Gastroesophageal sphincter (tissue), 4 donors: ENCODE results near the gene EIF4E2. TPM values are rescaled to one million over a fixed set of nuclear protein-coding genes. Genes with fewer than 3 reads are reported as not detected.

Experiments used
- ATAC-seq: fragments of 150-250 bp; one replicate; pipeline ENCODE4 v1.9.1; 2016; ENCODE audit warnings: mild to moderate bottlenecking, moderate library complexity
- H3K27ac ChIP-seq, 4 donors: fragments of 200-600 bp; sonication (generic) in 3 of 4; 1 replicate in 3 of 4; 2 replicates in 1 of 4; pipeline ENCODE4 v1.5.1; 2016 to 2019
- H3K27me3 ChIP-seq: fragments of 200-600 bp; sonication (generic); one replicate; pipeline ENCODE4 v1.5.1; 2019
- H3K36me3 ChIP-seq, 2 donors: fragments of 200-600 bp; sonication (generic); one replicate each; pipeline ENCODE4 v1.5.1; 2019; ENCODE audit warnings: control low read depth in 1 of 2
- H3K4me1 ChIP-seq, 3 donors: fragments of 200-600 bp; sonication (generic); 1 replicate in 2 of 3; 2 replicates in 1 of 3; pipeline ENCODE4 v1.5.1; 2016 to 2019; ENCODE audit warnings: control low read depth in 2 of 3
- H3K4me3 ChIP-seq, 2 donors: fragments of 200-600 bp; sonication (generic); one replicate each; pipeline ENCODE4 v1.5.1; 2019; ENCODE audit warnings: mild to moderate bottlenecking in 1 of 2, moderate library complexity in 1 of 2
- H3K9me3 ChIP-seq, 3 donors: fragments of 200-600 bp; sonication (generic); one replicate each; pipeline ENCODE4 v1.5.1; 2017 to 2019; ENCODE audit warnings: control low read depth in 2 of 3
- EP300 ChIP-seq: sonication (generic); formaldehyde crosslinking; IDR thresholded peaks from one replicate; pipeline ENCODE4 v1.6.1; 2017; ENCODE audit warnings: antibody characterized with exemption, mild to moderate bottlenecking
- POLR2A ChIP-seq, 2 donors: fragments of 450-650 bp; IDR thresholded peaks; one replicate each; pipeline ENCODE4 v1.6.1; 2017; ENCODE audit warnings: antibody characterized with exemption in 2 of 2, mild to moderate bottlenecking in 2 of 2, moderate library complexity in 1 of 2
- POLR2AphosphoS5 ChIP-seq: sonication (generic); formaldehyde crosslinking; IDR thresholded peaks from one replicate; pipeline ENCODE4 v1.6.1; 2017; ENCODE audit warnings: antibody characterized with exemption
- WGBS, 2 donors: methylation state at CpG; one replicate each; pipeline ENCODE4 v1.1.5; 2018; ENCODE audit warnings: low coverage in 1 of 2; 5-methylcytosine and 5-hydroxymethylcytosine counted together
- total RNA-seq, 4 donors: library from RNA; depleted of rRNA; stranded (reverse); fragments of >200 nt; gene quantifications; one replicate each; pipeline ENCODE4 v1.1.0, GENCODE V29; 2016
- TF ChIP-seq, protein P1 (sequence below), 4 experiments: fragments of 200-600 bp in 2 of 4; fragments of 450-650 bp in 2 of 4; sonication (generic) in 1 of 4; IDR thresholded peaks; one replicate each; pipeline ENCODE4 v1.5.1; 2017 to 2019; ENCODE audit warnings: antibody characterized with exemption in 4 of 4, mild to moderate bottlenecking in 2 of 4, moderate library complexity in 2 of 4

The EIF4E2 gene
- total RNA-seq, 4 donors from 2014 or later = 41.6 to 61.6 (median 51.1) TPM

DNA sequence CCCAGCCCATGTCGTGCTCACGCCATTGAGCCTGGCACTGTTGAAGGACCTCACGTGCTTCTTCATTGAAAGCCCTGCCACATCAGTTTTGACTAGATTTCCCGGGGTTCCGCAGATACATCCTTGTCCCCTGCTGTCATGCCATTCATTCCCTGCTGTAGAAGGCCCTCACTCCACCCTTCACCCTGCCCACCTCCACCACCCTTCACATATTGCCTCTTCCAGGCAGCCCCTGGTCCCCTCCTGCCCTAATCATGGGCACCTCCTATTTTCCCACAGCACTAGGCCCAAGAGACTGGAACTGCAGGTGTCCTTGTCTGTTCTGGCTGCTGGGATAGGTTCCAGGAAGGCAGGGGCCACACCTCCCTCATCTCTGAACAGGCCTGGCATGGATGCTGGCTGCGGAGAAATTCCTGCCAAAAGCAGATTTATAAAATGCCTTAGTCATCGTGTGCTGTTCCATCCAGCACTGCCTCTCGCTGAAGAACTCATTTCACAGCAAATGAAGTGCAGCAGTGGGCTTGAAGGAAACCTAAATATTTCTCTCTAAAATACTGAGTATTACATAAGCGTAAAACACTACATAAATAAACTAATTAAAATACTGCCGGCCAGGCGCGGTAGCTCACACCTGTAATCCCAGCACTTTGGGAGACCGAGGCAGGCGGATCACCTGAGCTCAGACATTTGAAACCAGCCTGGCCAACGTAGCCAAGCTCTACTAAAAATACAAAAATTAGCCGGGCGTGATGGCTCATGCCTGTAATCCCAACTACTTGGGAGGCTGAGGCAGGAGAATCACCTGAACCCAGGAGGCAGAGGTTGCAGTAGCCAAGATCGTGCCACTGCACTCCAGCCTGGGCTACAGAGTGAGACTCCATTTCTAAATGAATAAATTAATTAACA, 38.4 kb downstream of the EIF4E2 start:
- Histone ChIP-seq H3K4me3 (no peak overlapping the region), H3K9me3 (peaks cover 0 to 5% (median 0%) of the 10 kb centered on the region in 3 donors), H3K27ac (peak overlapping the region; percentile 48 to 81 (median 74)), H3K27me3 (no peaks in the 10 kb centered on the region), H3K4me1 (peaks cover 0 to 34% (median 10%) of the 10 kb centered on the region in 3 donors), H3K36me3 (peaks cover 0 to 9% of the 10 kb centered on the region in 2 donors)
- ATAC-seq = peak; percentile 86
- TF ChIP-seq, protein P1, sequence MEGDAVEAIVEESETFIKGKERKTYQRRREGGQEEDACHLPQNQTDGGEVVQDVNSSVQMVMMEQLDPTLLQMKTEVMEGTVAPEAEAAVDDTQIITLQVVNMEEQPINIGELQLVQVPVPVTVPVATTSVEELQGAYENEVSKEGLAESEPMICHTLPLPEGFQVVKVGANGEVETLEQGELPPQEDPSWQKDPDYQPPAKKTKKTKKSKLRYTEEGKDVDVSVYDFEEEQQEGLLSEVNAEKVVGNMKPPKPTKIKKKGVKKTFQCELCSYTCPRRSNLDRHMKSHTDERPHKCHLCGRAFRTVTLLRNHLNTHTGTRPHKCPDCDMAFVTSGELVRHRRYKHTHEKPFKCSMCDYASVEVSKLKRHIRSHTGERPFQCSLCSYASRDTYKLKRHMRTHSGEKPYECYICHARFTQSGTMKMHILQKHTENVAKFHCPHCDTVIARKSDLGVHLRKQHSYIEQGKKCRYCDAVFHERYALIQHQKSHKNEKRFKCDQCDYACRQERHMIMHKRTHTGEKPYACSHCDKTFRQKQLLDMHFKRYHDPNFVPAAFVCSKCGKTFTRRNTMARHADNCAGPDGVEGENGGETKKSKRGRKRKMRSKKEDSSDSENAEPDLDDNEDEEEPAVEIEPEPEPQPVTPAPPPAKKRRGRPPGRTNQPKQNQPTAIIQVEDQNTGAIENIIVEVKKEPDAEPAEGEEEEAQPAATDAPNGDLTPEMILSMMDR (IDR thresholded peaks at IDR 0.05) = no peak
- peak; percentile 52 for TF ChIP-seq POLR2AphosphoS5
- TF ChIP-seq POLR2A (IDR thresholded peaks at IDR 0.05) = no peak
- TF ChIP-seq EP300 = no peak
- WGBS, 2 donors = 59 to 83% methylated on average over 6 to 13 of the region's 18 CpGs

- Histone ChIP-seq H3K27ac (peak overlapping the region in 3 of 4 donors; percentile 53 to 70 (median 68)), H3K36me3 (no peaks in the 10 kb centered on the region), H3K4me1 (peaks cover 0 to 34% (median 10%) of the 10 kb centered on the region in 3 donors), H3K9me3 (no peaks in the 10 kb centered on the region), H3K4me3 (no peak overlapping the region), H3K27me3 (no peaks in the 10 kb centered on the region)
- TF ChIP-seq EP300 (no peak), POLR2AphosphoS5 (peak; percentile 47)
- WGBS, 2 donors = 50% methylated on average over 2 of the region's 3 CpGs; no CpG with 5 or more reads in 1 of the 2 donors
- ATAC-seq = peak; percentile 19
Observed at GRCh38 chr2:232592772-232593395, 42.4 kb downstream of the EIF4E2 start.

GRCh38 chr2:232593982-232594381, 43.5 kb downstream of the EIF4E2 start:
- no peak overlapping the region for H3K27ac ChIP-seq
- no peak for TF ChIP-seq POLR2AphosphoS5
- TF ChIP-seq EP300 = no peak
- TF ChIP-seq, protein P1 (IDR thresholded peaks at IDR 0.05) = no peak
- no peak for TF ChIP-seq POLR2A (IDR thresholded peaks at IDR 0.05)
- 83 to 100% methylated on average over 1 to 3 of the region's 7 CpGs for WGBS, 2 donors
- no peaks in the 10 kb centered on the region for H3K27me3 ChIP-seq
- H3K36me3 ChIP-seq = no peaks in the 10 kb centered on the region
- ATAC-seq = no peak
- peaks cover 0 to 23% (median 5%) of the 10 kb centered on the region in 3 donors for H3K4me1 ChIP-seq
- no peaks in the 10 kb centered on the region for H3K9me3 ChIP-seq
- no peak overlapping the region for H3K4me3 ChIP-seq

DNA sequence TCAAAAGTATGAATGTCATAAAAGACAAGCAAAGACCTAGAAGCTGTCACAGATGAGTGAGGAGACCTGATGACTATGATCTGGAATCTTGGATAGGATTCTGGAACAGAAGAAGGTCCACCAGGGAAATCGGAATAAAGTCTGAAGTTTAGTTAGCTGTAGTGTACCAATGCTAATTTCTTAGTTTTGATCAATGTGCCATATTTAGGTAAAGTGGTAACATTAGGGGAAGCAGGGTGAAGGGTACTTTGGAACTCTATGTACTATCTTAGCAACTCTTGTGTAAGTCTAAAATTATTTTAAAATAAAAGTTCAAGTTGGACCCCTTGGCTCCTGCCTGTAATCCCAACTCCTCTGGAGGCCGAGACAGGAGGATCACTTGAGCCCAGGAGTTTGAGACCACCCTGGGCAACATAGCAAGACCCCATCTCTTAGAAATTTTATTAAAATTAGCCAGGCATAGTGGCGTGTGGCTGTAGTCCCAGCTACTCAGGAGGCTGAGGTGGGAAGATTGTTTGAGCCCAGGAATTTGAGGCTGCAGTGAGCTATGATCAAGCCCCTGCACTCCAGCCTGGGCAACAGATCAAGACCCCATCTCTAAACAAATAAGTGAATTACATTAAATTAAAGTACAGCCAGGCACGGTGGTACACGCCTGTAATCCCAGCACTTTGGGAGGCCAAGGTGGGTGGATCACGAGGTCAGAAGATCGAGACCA, 47.0 kb downstream of the EIF4E2 start:
- Histone ChIP-seq H3K4me3 (no peak overlapping the region), H3K9me3 (no peaks in the 10 kb centered on the region), H3K27me3 (no peaks in the 10 kb centered on the region), H3K4me1 (peaks cover 0 to 13% (median 0%) of the 10 kb centered on the region in 3 donors), H3K36me3 (no peaks in the 10 kb centered on the region), H3K27ac (no peak overlapping the region)
- no peak for ATAC-seq
- WGBS, 2 donors = 88 to 94% methylated on average over 2 to 7 of the region's 7 CpGs
- no peak for TF ChIP-seq EP300
- TF ChIP-seq, protein P1 (IDR thresholded peaks at IDR 0.05) = no peak
- TF ChIP-seq POLR2A (IDR thresholded peaks at IDR 0.05) = no peak
- no peak for TF ChIP-seq POLR2AphosphoS5

DNA sequence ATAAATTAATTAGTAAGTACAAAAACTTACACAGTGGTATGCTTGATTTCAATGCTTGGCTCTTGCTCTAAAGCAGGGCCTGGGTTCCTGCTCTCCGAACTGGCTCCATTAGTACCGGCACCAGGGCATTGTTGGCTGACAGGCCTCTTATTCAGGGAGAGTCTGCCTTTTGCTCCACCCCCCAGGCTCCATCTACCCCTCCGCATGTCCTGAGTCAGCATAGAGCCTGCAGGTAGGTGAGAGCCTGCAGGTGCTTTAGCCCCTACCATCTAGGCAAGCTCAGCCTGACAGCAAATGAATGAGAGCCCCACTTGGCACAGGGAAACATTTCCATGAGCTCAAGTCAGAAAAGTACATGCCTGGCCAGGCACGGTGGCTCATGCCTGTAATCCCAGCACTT, 47.8 kb downstream of the EIF4E2 start:
- WGBS, 2 donors = 77% methylated on average over 3 of the region's 4 CpGs; no CpG with 5 or more reads in 1 of the 2 donors
- no peak for ATAC-seq
- no peaks in the 10 kb centered on the region for H3K36me3 ChIP-seq
- no peak overlapping the region for H3K27ac ChIP-seq
- TF ChIP-seq EP300 (no peak), POLR2AphosphoS5 (no peak), POLR2A (IDR thresholded peaks at IDR 0.05) (no peak)
- TF ChIP-seq, protein P1 (IDR thresholded peaks at IDR 0.05) = no peak
- no peak overlapping the region for H3K4me3 ChIP-seq
- H3K9me3 ChIP-seq = no peaks in the 10 kb centered on the region
- H3K27me3 ChIP-seq = no peaks in the 10 kb centered on the region
- peaks cover 0 to 5% (median 0%) of the 10 kb centered on the region in 3 donors for H3K4me1 ChIP-seq
